KBM-7 (cell line): ENCODE data around the gene PSMB11.

Experiments
- DNase-seq: peaks from one replicate; pipeline ENCODE4 v3.0.0-alpha.2; 2015
- in situ Hi-C: fragments of 300-500 bp; cut with MboI; formaldehyde crosslinking; loops from 2 replicates; pipeline ENCODE4 v1.14.3; 2020; ENCODE audit warnings: low sequenced_read_pairs, low pct_unique_long_range_greater_than_20kb, mixed read lengths

Gene PSMB11

DNA sequence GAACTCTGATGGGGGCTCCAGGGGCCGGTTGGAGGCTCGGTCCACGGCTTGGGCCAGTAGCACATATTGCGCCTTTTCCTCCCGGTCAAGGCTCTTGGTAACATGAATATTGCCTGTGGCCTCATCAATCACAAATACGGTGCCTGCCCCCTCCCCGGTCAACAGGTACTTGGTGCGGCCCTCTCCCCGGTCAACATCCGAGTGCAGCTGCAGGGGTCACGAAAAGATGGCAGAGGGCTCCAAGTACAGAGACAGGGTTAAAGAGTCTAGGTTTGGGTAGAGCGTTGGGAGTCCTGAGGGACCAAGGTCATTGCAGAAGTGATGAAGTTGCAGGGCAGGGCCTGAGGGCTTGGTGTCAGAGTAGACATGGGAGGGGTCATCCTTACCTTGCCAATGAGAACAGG, 13.1 kb downstream of the PSMB11 start:
- in situ Hi-C loops: no loop called here
- no peak for DNase-seq

DNA sequence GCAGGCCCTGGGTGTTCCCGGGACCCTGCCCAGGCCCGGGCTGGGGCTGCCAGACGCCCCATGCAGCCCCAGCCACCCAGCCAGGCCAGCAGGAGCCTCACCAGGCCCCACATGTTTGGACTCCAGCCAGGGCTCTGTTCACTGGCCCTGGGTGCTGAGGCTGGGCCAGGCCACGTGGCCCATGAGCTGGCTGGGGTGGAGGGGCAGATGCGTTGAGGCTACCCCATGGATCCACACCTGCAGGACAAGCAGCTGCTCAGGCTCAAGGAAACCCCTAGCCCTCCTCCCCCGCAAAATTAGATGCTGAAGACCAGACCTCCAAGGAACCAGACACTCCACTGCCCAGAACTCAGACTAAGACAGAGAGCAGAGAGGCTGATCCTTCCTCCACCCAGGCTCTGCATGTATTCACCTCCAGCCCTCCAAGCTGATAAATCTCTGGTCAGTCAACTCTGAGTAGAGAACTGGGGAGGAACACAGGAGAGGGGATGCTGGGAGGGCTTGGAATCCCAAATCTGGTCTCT, 13.7 kb downstream of the PSMB11 start:
- no peak for DNase-seq
- in situ Hi-C loops: no loop called here

DNA sequence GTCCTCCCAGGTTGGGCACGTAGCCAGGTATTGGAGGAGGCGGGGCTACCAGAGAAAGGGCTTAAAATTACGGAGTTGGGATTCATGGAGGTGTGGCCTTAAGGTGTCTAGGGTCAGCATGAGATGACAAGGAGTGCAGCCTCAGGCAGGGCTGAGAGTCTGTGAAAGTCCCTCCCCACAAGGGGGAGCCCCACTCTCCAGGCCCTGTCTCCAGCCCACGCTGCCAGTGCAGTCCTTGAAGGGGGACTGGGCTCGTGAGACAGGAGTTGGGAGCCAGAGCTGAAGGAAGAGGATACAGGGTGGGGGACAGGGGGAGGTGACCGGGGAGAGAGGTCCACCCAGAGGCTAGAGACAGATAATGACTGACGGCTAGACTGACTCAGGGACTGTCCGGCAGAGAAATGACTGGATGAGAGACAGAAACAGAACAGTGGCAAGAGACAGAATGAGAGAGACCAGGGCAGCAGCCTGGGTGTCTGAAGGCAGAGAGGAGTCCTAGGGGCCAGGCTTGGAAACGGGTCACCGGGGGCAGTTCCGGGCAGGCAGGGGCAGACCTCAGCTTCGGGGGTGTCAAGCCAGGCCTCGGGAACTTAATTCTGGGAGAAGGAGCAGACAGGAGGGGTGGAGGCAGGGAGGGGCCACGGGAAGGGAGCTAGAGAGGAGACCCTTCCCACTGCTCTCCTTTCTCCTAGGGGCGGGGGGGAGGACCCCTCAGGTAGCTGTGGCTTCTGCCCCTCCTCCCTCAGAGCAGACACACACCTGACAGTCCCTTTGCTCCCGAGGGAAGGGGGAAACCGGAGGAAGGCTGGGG, 14.3 kb downstream of the PSMB11 start:
- in situ Hi-C loops: no loop called here
- peak; percentile 88 for DNase-seq

DNA sequence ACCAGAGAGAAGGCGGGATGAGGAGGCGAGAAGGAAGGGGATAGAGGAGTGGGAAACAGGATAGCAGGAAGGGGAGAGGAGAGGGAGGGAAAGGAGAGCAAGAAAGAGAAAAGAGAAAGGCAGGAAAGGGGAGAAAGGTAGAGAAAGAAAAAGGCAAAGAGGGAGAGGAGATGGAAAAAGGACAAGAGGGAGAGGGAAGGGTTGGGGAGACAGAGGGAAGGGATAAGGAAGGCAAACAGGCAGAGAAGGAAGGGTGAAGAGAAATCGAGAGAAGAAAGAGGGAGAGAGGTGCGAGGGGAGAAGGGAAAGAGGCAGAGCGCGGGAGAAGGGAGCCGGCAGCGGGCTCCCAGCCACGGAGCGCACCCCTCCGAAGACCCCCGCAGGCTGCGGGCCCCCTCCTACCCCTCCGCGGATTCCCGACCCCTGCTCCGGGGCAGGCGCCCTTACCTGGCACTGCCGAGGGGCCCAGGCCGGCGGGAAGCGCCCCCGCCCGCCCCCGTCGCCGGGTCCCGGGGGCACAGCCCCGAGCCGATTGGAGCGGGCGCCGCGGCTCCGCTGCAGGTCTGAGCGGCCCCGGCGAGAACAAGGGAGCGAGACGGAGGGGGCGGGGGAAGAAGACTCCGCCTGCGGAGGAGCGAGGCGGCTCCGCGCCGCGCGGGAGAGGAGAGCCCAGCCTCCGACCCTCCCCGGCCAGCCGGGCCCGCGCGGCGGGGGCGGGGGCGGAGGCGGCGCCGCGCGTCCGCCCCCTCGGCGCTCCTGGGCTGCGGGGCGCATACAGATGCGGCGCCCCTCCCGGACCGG, 15.1 kb downstream of the PSMB11 start, which contains the start of gene CDH24:
Gene CDH24 (minus strand): TSS at position 565 of the 801 bp plus-strand sequence. CDS start 1,787 bp downstream, outside the sequence.
- in situ Hi-C loops: no loop called here
- DNase-seq: peak; percentile 64

DNA sequence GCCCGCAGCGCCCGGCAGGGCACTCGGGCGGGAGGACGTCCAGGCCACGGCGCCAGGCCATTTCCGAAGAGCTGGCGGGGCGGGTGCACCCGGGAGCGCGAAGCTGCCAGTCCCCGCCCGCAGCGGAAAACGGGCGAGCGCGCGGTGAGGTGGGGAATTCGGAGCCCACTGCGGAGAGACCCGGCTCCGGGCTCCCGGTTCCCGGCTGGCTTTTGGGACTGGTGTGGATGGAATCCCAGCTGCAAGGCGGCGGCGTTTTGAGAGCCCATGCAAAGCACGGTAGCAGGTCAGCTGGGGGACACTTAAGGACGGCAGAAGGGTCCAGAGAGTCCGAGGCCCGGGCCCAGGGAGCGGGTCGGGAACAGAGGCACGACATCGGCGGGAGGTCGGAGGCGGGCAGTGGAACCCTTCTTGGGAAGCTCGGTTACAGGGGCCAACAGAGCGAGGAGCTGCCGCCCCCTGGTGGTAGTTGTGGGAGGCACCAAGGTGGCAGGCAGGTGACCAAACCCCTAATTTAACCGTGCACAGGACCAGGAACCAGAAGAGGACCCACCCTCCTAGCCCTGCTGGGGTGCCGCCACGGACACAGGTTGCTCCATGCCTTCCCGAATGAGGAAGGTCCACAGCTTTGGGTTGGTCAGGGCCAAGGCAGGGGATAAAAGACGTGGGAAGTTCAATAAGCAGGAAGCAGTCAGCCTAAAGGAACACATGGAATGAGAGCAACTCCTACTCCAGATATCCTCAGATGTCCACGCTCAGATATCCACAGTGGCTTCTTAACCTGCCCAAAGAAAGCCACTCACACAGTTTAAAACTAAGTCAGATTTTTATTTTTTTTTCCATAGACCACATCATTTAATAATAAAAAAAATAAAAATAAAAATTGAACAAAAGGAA, 16.0 kb downstream of the PSMB11 start:
- in situ Hi-C loops: no loop called here

DNA sequence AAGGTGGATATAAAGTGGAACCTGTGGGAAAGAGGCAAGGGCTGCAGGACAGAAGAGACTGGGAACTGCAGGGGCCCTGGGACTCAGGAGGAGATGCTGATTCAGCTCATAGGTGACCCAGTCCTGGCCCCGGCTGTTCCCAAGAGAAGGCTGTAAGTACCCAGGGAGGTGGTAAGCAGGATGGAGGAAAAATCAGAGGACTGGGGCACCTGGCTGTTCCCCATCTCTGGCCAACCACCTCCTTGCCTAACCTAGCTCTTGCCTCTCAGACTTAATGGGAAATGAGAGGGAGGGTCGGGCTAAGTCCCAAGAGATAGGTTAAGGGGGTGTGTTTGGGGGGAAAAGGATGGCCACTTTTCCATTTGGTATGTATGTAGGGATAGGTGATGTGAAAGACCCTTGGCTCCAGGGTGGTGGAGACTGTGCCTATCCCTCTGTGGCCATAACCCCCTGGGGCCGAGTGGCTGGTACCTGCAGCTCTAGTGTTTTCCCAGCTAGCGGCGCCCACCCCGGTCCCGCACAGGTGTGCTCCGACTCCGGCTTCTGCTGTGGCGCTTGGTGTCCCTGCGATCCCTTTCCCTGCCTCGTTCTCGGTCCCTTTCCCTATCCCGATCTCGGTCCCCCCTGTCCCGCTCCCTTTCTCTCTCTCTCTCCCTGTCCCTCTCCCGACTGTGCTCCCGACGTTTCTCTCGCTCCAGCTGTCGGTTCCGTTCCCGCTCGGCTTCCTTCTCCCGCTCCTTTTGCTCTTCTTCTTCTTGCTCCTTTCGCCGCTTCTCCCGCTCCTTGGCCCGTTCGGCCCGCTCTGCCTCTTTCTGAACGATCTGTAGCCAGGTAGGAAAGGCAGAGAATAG, 16.9 kb downstream of the PSMB11 start:
- DNase-seq: no peak
- in situ Hi-C loops: no loop called here

More for the DNA sequence above, 16.0 kb downstream of the PSMB11 start:
- DNase-seq: peak; percentile 95

DNA sequence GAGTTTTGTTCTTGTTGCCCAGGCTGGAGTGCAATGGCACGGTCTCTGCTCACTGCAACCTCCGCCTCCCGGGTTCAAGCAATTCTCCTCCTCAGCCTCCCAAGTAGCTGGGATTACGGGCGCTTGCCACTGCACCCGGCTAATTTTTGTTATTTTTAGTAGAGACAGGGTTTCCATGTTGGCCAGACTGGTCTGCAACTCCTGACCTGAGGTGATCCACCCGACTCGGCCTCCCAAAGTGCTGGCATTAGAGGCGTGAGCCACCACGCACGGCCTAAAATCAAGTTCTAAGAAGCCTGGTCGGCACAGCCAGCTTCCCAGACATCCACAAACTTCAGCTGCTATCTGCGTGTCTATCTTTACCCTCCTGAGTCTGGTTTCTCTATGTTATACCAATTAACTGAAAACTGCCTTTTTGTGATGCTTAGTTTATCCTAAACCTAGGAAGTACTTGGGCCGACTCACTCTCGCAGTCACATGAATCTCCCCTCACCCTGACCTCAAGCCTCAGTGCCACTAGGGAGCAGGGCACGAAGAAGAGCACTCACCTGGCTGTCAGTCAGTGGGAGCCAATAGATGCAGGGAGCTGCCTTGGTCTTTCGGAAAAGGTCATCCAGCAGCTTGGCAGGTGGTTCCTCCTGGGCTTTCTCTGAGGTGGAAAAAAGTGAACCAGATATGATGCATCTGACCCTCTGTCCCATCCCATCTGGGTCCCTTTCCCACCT, 18.7 kb downstream of the PSMB11 start:
- in situ Hi-C loops: loop anchor here (10.0 kb wide), 1 partner anchor 76 kb away; the partner anchor contains the start of gene AJUBA
- no peak for DNase-seq

DNA sequence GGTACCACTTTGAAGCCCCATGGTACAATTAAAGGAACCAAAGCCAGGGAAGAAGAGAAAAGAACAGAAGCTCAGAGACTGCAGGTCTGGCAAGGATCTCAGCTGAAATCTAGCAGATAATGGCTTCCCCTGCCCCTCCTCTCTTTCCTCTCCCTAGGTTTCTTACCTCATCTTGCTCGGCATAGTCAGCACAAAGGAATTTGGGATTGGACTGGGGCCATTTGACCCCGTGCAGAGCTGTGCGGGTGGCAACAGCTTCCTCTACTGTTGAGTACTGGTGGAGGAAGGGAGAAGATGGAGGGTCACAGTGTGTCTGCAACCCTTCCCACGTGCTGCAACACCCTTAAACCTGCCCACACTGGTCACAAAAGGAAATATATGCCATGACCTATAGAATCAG, 20.0 kb downstream of the PSMB11 start:
- DNase-seq: no peak
- in situ Hi-C loops: loop anchor here (10.0 kb wide), 1 partner anchor 77 kb away; the partner anchor contains the start of gene AJUBA

DNA sequence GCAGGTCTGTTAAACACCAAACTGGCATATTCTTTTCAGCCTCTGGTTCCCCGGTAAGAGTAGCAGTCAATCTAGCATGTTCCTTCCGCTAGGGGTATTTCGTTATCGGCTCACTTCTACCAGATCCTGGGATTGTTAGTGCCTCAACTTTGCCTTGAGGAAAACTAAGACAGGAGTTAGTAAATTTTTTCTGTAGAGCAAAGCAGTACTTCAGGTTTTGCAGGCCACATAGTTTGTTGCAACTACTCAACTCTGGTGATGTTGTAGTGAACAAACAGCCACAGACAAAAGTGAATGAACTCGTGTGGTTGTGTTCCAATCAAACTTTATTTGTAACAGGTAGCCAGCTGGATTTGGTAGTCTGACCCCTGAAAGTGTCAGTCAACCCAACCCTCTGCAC, 21.6 kb downstream of the PSMB11 start:
- in situ Hi-C loops: loop anchor here (10.0 kb wide), 1 partner anchor 79 kb away; the partner anchor contains the start of gene AJUBA
- DNase-seq: no peak

DNA sequence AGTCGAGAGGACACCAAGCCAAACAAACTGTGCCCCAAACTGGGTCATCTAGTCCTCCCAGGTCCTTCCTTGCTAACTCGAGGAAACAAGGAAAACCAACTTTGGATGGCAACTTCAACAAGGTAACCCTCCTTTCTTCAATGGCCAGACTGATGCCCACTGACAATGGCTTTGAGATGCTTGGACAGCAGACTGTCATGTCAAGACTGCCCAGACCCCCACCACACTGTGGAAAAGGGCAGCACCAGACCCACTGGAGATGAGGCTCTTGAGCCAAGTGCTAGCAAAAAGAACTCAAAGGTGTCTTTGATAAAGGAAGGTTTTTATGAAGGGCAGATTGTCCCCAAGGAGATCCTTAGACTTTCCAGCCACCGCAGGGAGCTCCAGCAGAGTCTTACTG, 24.4 kb downstream of the PSMB11 start:
- in situ Hi-C loops: loop anchor here (10.0 kb wide), 1 partner anchor 82 kb away; the partner anchor contains the start of gene AJUBA
- no peak for DNase-seq

DNA sequence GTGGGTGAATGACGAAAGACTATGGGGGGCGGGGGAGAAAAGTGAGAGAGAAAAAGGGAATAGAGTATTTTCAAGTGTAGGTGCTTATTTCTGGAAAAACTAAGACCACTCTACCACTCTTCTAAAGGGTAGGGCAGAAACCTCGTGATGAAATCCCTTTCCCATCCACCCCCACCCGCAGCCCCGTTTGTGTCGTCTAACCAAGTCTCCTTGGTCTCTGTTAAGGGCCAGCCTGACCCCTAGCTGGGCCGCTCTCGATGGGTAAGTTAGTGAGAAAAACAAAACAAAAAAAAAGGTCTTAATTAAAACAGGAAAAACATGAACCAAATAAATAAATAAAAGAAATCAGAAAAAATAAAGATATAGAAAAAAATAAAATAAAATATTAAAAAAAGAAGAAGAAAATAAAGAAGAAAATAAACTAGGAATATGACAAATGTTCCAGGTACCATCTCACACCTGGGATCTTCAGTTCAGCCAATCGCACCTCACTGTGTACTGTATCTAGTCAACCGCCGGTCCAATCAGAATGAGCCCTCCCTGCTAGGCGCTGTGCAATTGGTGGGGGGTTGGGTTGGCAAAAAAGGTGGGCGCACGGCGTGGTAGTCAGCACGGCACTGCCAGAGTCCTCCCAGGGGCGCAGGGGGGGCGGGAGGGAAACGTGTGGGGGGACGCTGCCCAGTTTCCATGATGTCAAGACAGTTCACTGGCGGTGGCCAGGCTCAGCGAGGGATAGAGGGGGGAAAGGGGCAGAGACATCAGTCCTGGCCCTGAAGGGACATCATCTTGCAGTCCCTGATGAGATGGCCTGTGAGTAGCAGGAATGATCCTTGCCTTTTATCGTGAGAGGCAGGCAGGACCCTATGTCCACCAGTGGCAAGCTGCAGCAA, 25.1 kb downstream of the PSMB11 start:
- in situ Hi-C loops: loop anchor here (10.0 kb wide), 1 partner anchor 82 kb away; the partner anchor contains the start of gene AJUBA
- DNase-seq: no peak

DNA sequence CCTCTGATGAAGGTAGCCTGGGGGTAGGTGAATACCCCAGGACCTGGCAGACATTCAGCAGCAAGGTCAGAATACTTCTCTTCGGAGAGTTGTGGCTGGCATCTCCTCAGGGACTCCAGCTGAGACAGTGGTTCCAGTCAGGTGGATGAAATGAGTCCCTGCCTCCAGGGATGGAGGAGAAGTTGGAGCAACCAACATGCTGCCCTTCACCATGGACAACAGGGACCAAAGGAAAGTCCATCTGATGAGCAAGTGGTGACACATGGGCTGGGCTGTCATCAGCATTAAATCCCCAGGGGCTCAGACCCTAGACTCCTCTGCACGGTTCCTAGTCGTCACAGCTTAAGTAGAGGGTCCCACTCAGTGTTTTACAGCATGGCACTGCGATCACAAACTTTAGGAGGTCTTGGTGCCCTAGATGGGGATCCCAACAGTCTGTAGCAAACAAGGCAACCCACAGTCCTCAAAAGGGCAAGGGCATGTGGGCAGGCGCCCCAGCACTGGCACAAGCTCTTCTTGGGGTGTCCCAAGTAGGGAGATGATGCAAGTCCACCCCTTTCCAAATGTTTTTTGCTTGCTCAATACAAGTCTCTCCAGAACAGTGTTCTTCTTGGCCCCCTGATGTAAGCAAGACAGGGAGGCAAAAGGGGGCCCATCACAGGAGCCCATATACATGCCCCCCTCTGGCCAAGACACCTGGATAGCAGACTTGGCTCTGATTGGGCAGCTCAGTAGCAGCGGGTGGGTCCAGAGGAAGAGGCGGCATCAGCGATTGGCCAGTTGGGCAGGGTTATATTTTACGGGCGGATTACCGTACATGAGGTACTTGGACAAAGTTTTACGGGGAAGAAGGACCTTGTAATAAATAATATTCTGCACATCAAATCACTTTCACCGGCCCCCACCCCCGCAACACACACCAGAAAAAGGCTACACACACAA, 26.1 kb downstream of the PSMB11 start:
- in situ Hi-C loops: loop anchor here (10.0 kb wide), 1 partner anchor 83 kb away; the partner anchor contains the start of gene AJUBA
- DNase-seq: no peak

DNA sequence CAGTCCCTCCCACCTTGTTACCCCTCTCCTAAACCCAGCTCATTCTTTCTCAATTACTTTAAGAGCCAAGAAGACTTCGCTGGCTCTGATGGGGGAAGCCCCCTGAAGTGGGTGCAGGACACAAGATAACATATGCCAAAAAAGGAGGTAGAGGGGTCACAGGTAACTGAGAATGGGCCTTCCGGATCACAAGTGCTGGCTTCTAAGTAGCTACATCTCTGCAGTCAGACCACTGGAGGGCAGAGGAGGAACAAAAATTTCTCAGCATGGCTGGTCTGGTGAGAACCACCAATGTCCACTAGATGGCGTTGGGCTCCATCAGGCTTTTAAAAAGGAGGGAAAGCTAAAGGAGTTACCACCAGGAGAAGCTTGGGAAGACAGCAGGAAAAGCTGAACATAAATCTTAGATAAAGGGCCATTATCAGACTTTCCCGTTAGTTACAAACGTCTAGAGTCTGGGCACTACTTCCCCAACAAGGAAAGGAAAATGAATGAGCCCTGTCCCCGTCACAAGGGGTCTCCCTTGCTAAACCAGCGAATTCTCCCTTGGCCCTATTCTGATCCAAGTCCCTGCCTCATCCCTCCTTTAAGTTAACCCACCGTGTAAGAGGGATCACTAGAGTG, 26.9 kb downstream of the PSMB11 start:
- DNase-seq: peak; percentile 93
- in situ Hi-C loops: loop anchor here (10.0 kb wide), 1 partner anchor 84 kb away; the partner anchor contains the start of gene AJUBA

DNA sequence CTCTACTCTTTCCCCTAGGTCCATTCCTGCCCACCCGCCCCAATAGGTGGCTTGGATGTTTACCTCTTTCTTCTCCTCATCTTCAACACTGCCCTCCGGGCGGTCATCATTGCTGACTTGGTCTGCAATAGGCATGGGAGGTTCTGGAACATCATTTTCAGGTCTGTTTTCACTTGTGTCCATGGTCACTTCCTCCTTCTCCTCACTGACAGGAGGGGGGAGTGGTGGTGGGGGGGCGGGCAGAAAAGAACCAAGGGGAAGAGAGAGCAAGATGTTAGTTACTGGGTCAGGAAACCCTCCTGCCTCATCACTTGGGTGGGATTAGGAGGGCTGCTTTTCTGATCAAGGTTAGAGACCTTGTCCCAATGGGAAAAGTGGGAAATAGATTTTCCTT, 27.4 kb downstream of the PSMB11 start:
- in situ Hi-C loops: loop anchor here (10.0 kb wide), 1 partner anchor 85 kb away; the partner anchor contains the start of gene AJUBA
- DNase-seq: no peak
